Thymus (tissue), 14 donors: ENCODE data around the gene DNAJC15. TPM values are rescaled to one million over a fixed set of nuclear protein-coding genes. Genes with fewer than 3 reads are reported as not detected.
A peak's percentile ranks its signal among the peaks of the same experiment; 100 is the strongest.

ENCODE experiments used
- DNase-seq, 9 donors: peaks; one replicate each; pipeline ENCODE4 v3.0.0-alpha.2; 2013; ENCODE audit warnings: low spot score in 9 of 9, low read depth in 6 of 9, missing footprints in 1 of 9
- H3K27ac ChIP-seq, 2 donors: one replicate each; pipeline ENCODE4 v1.5.1; 2013; ENCODE audit warnings: control low read depth in 1 of 2, low read depth in 1 of 2, low read length in 1 of 2, mild to moderate bottlenecking in 1 of 2, moderate library complexity in 1 of 2
- H3K27me3 ChIP-seq, 2 donors: one replicate each; pipeline ENCODE4 v1.5.1; 2013; ENCODE audit warnings: low read length in 1 of 2; ENCODE audit not compliant: control insufficient read depth in 2 of 2, insufficient read depth in 1 of 2
- H3K36me3 ChIP-seq, 2 donors: one replicate each; pipeline ENCODE4 v1.5.1; 2013; ENCODE audit warnings: low read length in 1 of 2, mild to moderate bottlenecking in 1 of 2, moderate library complexity in 1 of 2; ENCODE audit not compliant: control insufficient read depth in 2 of 2, insufficient read depth in 2 of 2
- H3K4me1 ChIP-seq, 2 donors: one replicate each; pipeline ENCODE4 v1.5.1; 2013; ENCODE audit warnings: low read length in 2 of 2; ENCODE audit not compliant: control insufficient read depth in 2 of 2, insufficient read depth in 2 of 2
- H3K4me3 ChIP-seq, 2 donors: one replicate each; pipeline ENCODE4 v1.5.1; 2013; ENCODE audit warnings: low read length in 2 of 2, control low read depth in 1 of 2, mild to moderate bottlenecking in 1 of 2
- H3K9me3 ChIP-seq, 2 donors: one replicate each; pipeline ENCODE4 v1.5.1; 2013; ENCODE audit warnings: low read length in 1 of 2, mild to moderate bottlenecking in 1 of 2; ENCODE audit not compliant: control insufficient read depth in 2 of 2, insufficient read depth in 1 of 2
- WGBS: extraction: QIAGEN DNeasy Blood & Tissue Kit; methylation state at CpG from one replicate; pipeline ENCODE4 v1.1.7; 2013; 5-methylcytosine and 5-hydroxymethylcytosine counted together
- long read RNA-seq, 10 donors: transcript quantifications; one replicate each; lab custom pipeline, GENCODE V29; 2026
- polyA plus RNA-seq: library from polyadenylated mRNA; stranded (reverse); fragments of 200-250 nt; gene quantifications from one replicate; pipeline ENCODE4 v1.2.3, GENCODE V29; 2013
- total RNA-seq: library from RNA; stranded (reverse); fragments of 120-200 nt; gene quantifications from one replicate; pipeline ENCODE4 v1.2.4, GENCODE V29; 2013
- donor health status: healthy.

The DNAJC15 gene
- total RNA-seq (17.5 TPM), polyA plus RNA-seq (20.6 TPM)
- long read RNA-seq, donor 1, full-length matches to known transcripts: 3 of 3 reads
- long read RNA-seq, donor 1, partial matches to known transcripts: 0 of 3 reads
- long read RNA-seq, donor 1, other reads (novel, unspliced or antisense): 0 of 3 reads
- long read RNA-seq, donor 2: 0 reads
- long read RNA-seq, donor 3, full-length matches to known transcripts: 145 of 180 reads
- long read RNA-seq, donor 3, partial matches to known transcripts: 30 of 180 reads
- long read RNA-seq, donor 3, other reads (novel, unspliced or antisense): 5 of 180 reads
- long read RNA-seq, donor 4, full-length matches to known transcripts: 29 of 29 reads
- long read RNA-seq, donor 4, partial matches to known transcripts: 0 of 29 reads
- long read RNA-seq, donor 4, other reads (novel, unspliced or antisense): 0 of 29 reads
- long read RNA-seq, donor 5, full-length matches to known transcripts: 95 of 108 reads
- long read RNA-seq, donor 5, partial matches to known transcripts: 13 of 108 reads
- long read RNA-seq, donor 5, other reads (novel, unspliced or antisense): 0 of 108 reads
- long read RNA-seq, donor 6, full-length matches to known transcripts: 58 of 58 reads
- long read RNA-seq, donor 6, partial matches to known transcripts: 0 of 58 reads
- long read RNA-seq, donor 6, other reads (novel, unspliced or antisense): 0 of 58 reads
- long read RNA-seq, donor 7, full-length matches to known transcripts: 68 of 78 reads
- long read RNA-seq, donor 7, partial matches to known transcripts: 10 of 78 reads
- long read RNA-seq, donor 7, other reads (novel, unspliced or antisense): 0 of 78 reads
- long read RNA-seq, donor 8, full-length matches to known transcripts: 22 of 22 reads
- long read RNA-seq, donor 8, partial matches to known transcripts: 0 of 22 reads
- long read RNA-seq, donor 8, other reads (novel, unspliced or antisense): 0 of 22 reads
- long read RNA-seq, donor 9, full-length matches to known transcripts: 59 of 59 reads
- long read RNA-seq, donor 9, partial matches to known transcripts: 0 of 59 reads
- long read RNA-seq, donor 9, other reads (novel, unspliced or antisense): 0 of 59 reads
- long read RNA-seq, donor 10, full-length matches to known transcripts: 25 of 25 reads
- long read RNA-seq, donor 10, partial matches to known transcripts: 0 of 25 reads
- long read RNA-seq, donor 10, other reads (novel, unspliced or antisense): 0 of 25 reads

DNA sequence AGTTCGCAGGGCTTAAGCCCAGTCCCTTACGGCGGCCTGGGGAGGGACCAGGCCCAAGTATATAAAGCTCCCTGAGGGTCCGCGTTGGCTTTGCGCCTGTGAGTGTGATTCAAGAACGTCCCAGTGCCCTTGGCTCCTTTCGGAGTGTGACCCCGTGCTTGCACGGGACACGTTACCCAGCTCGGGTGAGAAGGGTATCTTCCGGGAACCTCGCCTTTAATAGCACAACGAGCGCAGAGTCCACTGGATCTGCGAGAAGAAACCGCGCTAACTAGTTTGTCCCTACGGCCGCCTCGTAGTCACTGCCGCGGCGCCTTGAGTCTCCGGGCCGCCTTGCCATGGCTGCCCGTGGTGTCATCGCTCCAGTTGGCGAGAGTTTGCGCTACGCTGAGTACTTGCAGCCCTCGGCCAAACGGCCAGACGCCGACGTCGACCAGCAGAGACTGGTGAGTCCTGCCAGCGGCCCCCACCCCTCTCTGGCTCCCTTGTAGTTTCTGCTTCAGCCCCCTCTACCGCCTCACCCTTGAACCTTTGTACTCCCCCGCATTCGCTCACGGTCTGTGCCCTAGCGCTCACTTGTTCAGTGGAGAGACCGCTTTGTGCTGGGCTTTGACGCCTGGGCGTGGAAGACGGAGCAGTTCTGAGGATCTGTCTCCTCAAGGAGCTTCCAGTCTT lies at the start of gene DNAJC15:
DNAJC15 (plus strand) TSS at position 298 of the 675 bp plus-strand sequence; CDS start at position 339, 41 bp downstream.
- H3K9me3 ChIP-seq: no peaks in the 10 kb centered on the region
- peak; percentile 71 to 95 (median 85) for DNase-seq
- H3K27ac ChIP-seq: peak within 1 kb of the TSS; percentile 85 to 88
- H3K4me1 ChIP-seq: peaks cover 8 to 24% of the 10 kb centered on the region in 2 donors
- peaks cover 0 to 9% of the 10 kb centered on the region in 2 donors for H3K36me3 ChIP-seq
- H3K4me3 ChIP-seq: peak within 1 kb of the TSS; percentile 77 to 90
- WGBS: 6% methylated on average over 48 of the region's 48 CpGs
- no peaks in the 10 kb centered on the region for H3K27me3 ChIP-seq

GRCh38 chr13:42976066-42976465 lies 47.3 kb upstream of the DNAJC15 start:
- H3K9me3 ChIP-seq: no peaks in the 10 kb centered on the region
- whole genome bisulfite sequencing: 97% methylated on average over 3 of the region's 3 CpGs

DNA sequence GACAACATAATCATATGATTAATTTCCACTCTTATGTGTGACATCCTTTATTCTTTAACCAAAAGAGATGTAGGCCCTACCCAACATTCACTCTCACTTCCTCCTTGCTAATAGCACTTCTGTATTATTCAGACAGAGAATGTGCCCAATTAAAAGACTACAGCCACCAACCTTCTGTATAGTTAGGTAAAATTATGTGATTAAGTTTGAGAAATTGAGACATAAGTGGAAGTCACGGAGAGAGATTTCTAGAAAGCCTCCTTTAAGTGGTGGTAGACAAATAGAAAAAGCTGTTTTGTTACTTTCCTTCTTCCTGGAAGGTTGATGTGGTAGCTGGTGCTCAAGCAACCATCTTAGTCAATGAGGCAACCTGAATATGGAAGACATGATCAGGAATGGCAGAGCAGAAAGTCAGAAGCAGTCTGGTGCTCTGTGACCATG lies 46.1 kb upstream of the DNAJC15 start:
- H3K9me3 ChIP-seq: no peaks in the 10 kb centered on the region
- H3K36me3 ChIP-seq: no peaks in the 10 kb centered on the region
- no peak for DNase-seq
- no peak overlapping the region for H3K4me3 ChIP-seq
- no peaks in the 10 kb centered on the region for H3K27me3 ChIP-seq
- no peaks in the 10 kb centered on the region for H3K4me1 ChIP-seq
- no peak overlapping the region for H3K27ac ChIP-seq
- 98% methylated on average over 1 of the region's 1 CpG for WGBS

More at GRCh38 chr13:42976066-42976465, 47.3 kb upstream of the DNAJC15 start:
- Histone ChIP-seq H3K27me3 (no peaks in the 10 kb centered on the region), H3K4me3 (no peak overlapping the region), H3K36me3 (peaks cover 0 to 7% of the 10 kb centered on the region in 2 donors), H3K27ac (no peak overlapping the region), H3K4me1 (no peaks in the 10 kb centered on the region)
- DNase-seq: no peak

DNA sequence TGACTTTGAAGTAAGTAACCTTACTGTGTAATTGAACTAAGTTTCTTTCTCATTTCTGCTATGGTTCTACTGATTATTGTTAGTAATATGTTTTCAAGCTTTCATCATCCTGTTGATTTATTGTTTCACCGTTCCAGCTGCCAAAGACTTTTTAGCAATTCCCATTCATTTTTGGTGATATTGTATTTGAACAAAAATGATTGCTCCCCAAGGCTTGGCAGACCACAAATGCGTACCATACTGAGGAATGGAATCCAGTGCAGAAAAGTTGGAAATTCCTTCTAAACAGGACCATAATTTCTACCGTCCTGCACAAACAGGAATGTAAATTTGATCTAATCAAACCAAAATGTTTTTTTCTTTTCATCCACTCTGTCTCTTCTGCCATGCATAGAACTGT lies 42.1 kb upstream of the DNAJC15 start:
- peaks cover 3 to 6% of the 10 kb centered on the region in 2 donors for H3K36me3 ChIP-seq
- 78% methylated on average over 3 of the region's 3 CpGs for WGBS
- no peak overlapping the region for H3K27ac ChIP-seq
- H3K9me3 ChIP-seq: no peaks in the 10 kb centered on the region
- no peaks in the 10 kb centered on the region for H3K27me3 ChIP-seq
- DNase-seq: no peak
- H3K4me1 ChIP-seq: no peaks in the 10 kb centered on the region
- no peak overlapping the region for H3K4me3 ChIP-seq

DNA sequence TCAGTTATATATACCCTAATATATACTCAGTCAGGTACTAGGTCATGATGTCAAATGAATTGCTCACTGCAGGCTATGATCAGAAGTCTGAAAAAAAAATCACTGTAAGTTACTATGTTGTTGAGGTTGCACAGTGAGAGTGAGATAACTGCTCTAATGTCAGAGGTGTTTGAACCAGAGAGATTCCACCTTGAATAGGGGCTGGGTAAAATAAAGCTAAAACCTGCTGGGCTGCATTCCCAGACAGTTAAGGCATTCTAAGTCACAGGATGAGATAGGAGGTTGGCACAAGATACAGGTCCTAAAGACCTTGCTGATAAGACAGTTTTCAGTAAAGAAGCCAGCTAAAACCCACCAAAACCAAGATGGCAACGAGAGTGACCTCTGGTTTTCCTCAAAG lies 41.5 kb upstream of the DNAJC15 start:
- H3K27ac ChIP-seq: peak overlapping the region in 1 of 2 donors; percentile 38
- no peaks in the 10 kb centered on the region for H3K9me3 ChIP-seq
- H3K4me1 ChIP-seq: no peaks in the 10 kb centered on the region
- no peaks in the 10 kb centered on the region for H3K27me3 ChIP-seq
- H3K4me3 ChIP-seq: no peak overlapping the region
- no peak for DNase-seq
- 98% methylated on average over 1 of the region's 1 CpG for WGBS
- H3K36me3 ChIP-seq: peaks cover 3 to 6% of the 10 kb centered on the region in 2 donors

DNA sequence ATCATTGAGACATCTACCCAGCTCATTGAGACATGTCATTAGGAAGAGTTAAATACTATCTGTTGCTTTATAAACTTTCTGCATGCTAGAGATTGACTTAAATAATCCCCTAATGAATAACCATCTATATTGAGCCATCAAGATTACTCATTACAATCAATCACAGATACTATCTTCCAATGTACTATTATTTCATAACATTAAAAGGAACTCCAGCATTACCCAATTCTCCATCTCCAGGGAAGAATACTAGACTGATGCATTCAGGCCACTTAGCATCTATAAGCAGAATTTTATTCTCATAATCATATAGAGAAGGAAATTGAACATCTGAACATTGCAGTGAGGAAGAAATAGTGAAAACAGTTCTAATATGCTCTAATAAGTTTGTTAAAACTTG lies 39.4 kb upstream of the DNAJC15 start:
- Histone ChIP-seq H3K4me1 (no peaks in the 10 kb centered on the region), H3K9me3 (no peaks in the 10 kb centered on the region), H3K36me3 (peaks cover 3 to 6% of the 10 kb centered on the region in 2 donors), H3K4me3 (no peak overlapping the region), H3K27me3 (no peaks in the 10 kb centered on the region), H3K27ac (no peak overlapping the region)
- DNase-seq: no peak

GRCh38 chr13:42984691-42985090 lies 38.7 kb upstream of the DNAJC15 start:
- Histone ChIP-seq H3K27ac (no peak overlapping the region), H3K27me3 (no peaks in the 10 kb centered on the region), H3K4me3 (no peak overlapping the region), H3K4me1 (peaks cover 0 to 2% of the 10 kb centered on the region in 2 donors), H3K36me3 (peaks cover 3 to 6% of the 10 kb centered on the region in 2 donors), H3K9me3 (no peaks in the 10 kb centered on the region)
- no peak for DNase-seq
- 94% methylated on average over 1 of the region's 1 CpG for WGBS

DNA sequence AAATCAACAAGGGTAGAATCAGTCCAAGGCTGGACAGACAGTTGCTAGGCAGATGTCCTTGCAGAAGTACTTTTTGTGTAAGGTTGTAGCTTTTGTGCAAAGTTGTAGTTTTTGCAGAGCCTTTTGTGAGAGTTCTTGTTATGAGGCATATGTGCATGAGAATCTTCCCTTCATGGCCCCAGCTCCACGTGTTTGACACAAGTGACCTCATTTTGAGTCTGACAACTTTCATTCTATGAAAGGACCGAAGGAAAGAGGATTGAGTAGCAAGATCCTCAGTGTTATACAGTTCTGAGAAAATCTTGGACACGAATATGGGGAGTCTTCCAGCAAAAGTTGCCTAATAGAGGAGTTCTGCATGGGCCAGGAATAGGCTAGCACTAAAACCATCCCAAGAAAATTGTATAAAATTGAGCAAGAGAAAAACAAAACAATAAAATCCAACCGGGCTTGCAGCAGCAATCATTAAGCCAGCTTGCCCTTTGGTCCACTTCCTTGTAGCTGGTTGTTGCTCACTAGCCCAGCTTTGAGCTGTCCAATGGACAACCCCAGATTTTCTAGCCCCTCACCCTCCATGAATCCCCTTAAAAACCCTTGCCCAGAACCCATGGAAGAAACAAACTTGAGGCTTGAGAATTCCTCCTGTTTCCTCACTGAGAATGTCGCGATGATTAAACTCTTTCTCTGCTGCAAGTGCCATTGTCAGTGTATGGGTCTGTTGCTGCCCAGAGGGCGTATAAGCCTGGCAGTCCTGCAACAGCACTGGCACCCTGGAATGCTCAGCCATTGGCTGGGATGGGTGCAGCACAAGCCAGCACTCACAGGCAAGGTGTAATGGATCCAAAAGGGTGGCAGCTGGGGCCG lies 37.8 kb upstream of the DNAJC15 start:
- Histone ChIP-seq H3K4me3 (no peak overlapping the region), H3K27me3 (no peaks in the 10 kb centered on the region), H3K27ac (no peak overlapping the region), H3K4me1 (peaks cover 0 to 2% of the 10 kb centered on the region in 2 donors), H3K9me3 (no peaks in the 10 kb centered on the region), H3K36me3 (peaks cover 3 to 6% of the 10 kb centered on the region in 2 donors)
- no peak for DNase-seq
- WGBS: 97% methylated on average over 8 of the region's 8 CpGs
